K562 (cell line): ENCODE measurements around the gene IGSF23. TPM values are rescaled to one million over a fixed set of nuclear protein-coding genes. Genes with fewer than 3 reads are reported as not detected.

ENCODE experiments used
- CHD7 ChIP-seq: fragments of 200-600 bp; sonication (generic); IDR thresholded peaks from one replicate; pipeline ENCODE4 v1.6.1; 2012; ENCODE audit warnings: mild to moderate bottlenecking, low read depth, low read length, inconsistent platforms
- CREM ChIP-seq: IDR thresholded peaks from 2 replicates; pipeline ENCODE4 v1.6.1; 2014; ENCODE audit warnings: antibody characterized with exemption, low read depth
- HCFC1 ChIP-seq: IDR thresholded peaks from 2 replicates; pipeline ENCODE4 v1.6.1; 2012; ENCODE audit warnings: low read depth, low read length, improper control_type of control experiment
- HDAC3 ChIP-seq: fragments of 450-650 bp; IDR thresholded peaks from 2 replicates; pipeline ENCODE4 v1.6.1; 2018; ENCODE audit warnings: borderline replicate concordance, mild to moderate bottlenecking, moderate library complexity; ENCODE audit not compliant: partially characterized antibody
- JUND ChIP-seq, 2 experiments: IDR thresholded peaks; 2 replicates in 1 of 2; 3 replicates in 1 of 2; pipeline ENCODE4 v1.6.1; 2011; ENCODE audit warnings: borderline replicate concordance in 2 of 2, low read depth in 2 of 2, low read length in 2 of 2, improper control_type of control experiment in 1 of 2, missing biosample characterization in 1 of 2, missing genetic modification characterization in 1 of 2, missing genetic modification reagents in 1 of 2
- KLF16 ChIP-seq: IDR thresholded peaks from 2 replicates; pipeline ENCODE4 v1.6.1; 2016; ENCODE audit warnings: antibody characterized with exemption
- MCM3 ChIP-seq: fragments of 450-650 bp; IDR thresholded peaks from 2 replicates; pipeline ENCODE4 v1.6.1; 2016
- NFXL1 ChIP-seq: fragments of 450-650 bp; formaldehyde crosslinking; IDR thresholded peaks from 2 replicates; pipeline ENCODE4 v1.4.0; 2021; ENCODE audit warnings: mild to moderate bottlenecking
- SP1 ChIP-seq: sonication (generic); formaldehyde crosslinking; IDR thresholded peaks from 2 replicates; pipeline ENCODE4 v1.8.1; 2022; ENCODE audit warnings: mild to moderate bottlenecking, missing genetic modification reagents
- SRF ChIP-seq, 2 experiments: fragments of 250-450, 450-650 bp in 1 of 2; sonication (Bioruptor Pico) in 1 of 2; sonication (generic) in 1 of 2; formaldehyde crosslinking; IDR thresholded peaks; 2 replicates each; pipeline versions ENCODE4 v1.5.0 to v1.5.1; 2020 to 2022; ENCODE audit warnings: mild to moderate bottlenecking in 1 of 2, missing genetic modification reagents in 1 of 2
- TCF7 ChIP-seq: sonication (generic); IDR thresholded peaks from 2 replicates; pipeline ENCODE4 v1.6.1; 2016; ENCODE audit warnings: antibody characterized with exemption, borderline replicate concordance
- ZNF217 ChIP-seq: sonication (generic); formaldehyde crosslinking; IDR thresholded peaks from 2 replicates; pipeline ENCODE4 v1.8.0; 2022; ENCODE audit warnings: mild to moderate bottlenecking, missing genetic modification reagents
- ZNF311 ChIP-seq: fragments of 250-450 bp; sonication (Bioruptor Pico); IDR thresholded peaks from 2 replicates; pipeline ENCODE4 v1.4.0; 2020; ENCODE audit warnings: mild to moderate bottlenecking, moderate library complexity
- polyA plus RNA-seq, 8 experiments: library from polyadenylated mRNA; depleted of rRNA in 4 of 8; stranded (reverse) in 5 of 8; unstranded in 3 of 8; fragments of >200 nt; fragmentation: Nextera tagmentation in 2 of 8; fragmentation: Illumina TruSeq in 1 of 8; extraction: Ambion mirVana in 2 of 8; extraction: Trizol in 1 of 8; gene quantifications; 2 replicates each; pipeline versions ENCODE4 v1.2.1 to v1.2.3, GENCODE V29; 2011 to 2014; ENCODE audit warnings: inconsistent platforms in 1 of 8, missing spikeins in 1 of 8
- total RNA-seq, 7 experiments: library from RNA; depleted of rRNA in 6 of 7; stranded (reverse); fragments of >200 nt in 6 of 7; fragmentation: Illumina TruSeq in 2 of 7; extraction: Trizol in 2 of 7; gene quantifications; 2 replicates each; pipeline versions ENCODE4 v1.2.1 to v1.2.3, GENCODE V29; 2011 to 2021; ENCODE audit warnings: low replicate concordance in 1 of 7
- TF ChIP-seq, protein P1 (sequence below), 2 experiments: fragments of 450-650 bp; IDR thresholded peaks; 2 replicates each; pipeline ENCODE4 v1.6.1; 2016

IGSF23 gene
- total and polyA plus RNA-seq, 9 of the 15 experiments (the other 6 are each of a cell fraction or from before 2014, with no cell fraction given): not detected

DNA sequence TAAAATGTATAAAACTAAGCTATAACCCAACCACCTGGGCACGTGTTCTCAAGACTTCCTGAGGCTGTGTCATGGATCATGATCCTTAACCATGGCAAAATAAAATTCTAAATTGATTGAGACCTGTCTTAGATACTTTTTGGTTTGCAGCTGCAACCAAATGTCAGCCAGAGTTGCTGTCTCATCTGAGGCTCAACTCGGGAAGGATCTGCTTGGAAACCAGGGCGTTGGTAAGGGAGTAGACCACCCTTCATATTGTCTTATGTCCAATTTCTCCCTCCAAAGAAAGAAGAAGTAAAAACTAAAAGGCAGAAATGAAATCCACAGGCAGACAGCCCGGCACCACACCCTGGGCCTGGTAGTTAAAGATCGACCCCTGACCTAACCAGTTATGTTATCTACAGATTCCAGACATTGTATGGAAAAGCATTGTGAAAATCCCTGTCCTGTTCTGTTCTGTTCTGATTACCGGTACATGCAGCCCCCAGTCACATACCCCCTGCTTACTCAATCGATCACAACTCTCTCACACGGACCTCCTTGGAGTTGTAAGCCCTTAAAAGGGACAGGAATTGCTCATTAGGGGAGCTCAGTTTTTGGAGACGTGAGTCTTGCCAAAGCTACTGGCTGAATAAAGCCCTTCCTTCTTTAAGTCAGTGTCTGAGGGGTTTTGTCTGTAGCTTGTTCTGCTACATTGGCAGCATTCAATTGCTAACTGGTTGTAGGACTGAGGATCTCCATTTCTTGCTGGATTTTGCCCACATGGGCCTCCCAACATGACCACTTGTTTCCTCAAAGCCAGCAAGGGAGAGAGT is 22.9 kb upstream of the IGSF23 start (continued):
- no peak for TF ChIP-seq CHD7
- no peak for TF ChIP-seq MCM3
- TF ChIP-seq, protein P1, sequence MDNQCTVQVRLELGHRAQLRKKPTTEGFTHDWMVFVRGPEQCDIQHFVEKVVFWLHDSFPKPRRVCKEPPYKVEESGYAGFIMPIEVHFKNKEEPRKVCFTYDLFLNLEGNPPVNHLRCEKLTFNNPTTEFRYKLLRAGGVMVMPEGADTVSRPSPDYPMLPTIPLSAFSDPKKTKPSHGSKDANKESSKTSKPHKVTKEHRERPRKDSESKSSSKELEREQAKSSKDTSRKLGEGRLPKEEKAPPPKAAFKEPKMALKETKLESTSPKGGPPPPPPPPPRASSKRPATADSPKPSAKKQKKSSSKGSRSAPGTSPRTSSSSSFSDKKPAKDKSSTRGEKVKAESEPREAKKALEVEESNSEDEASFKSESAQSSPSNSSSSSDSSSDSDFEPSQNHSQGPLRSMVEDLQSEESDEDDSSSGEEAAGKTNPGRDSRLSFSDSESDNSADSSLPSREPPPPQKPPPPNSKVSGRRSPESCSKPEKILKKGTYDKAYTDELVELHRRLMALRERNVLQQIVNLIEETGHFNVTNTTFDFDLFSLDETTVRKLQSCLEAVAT (IDR thresholded peaks at IDR 0.05): no peak
- no peak for TF ChIP-seq HCFC1
- no peak for TF ChIP-seq TCF7
- 0 out of 2 replicates have a peak, but pooled peaks have one; percentile 26 for TF ChIP-seq CREM
- peak; percentile 78 for TF ChIP-seq HDAC3
- TF ChIP-seq SRF (CRISPR knock-in tag; IDR thresholded peaks at IDR 0.05): peak in 1 of 2 experiments; percentile 3; a peak in 1 of 4 replicates
- no peak for TF ChIP-seq SP1 (CRISPR knock-in tag)
- TF ChIP-seq KLF16: peak; percentile 85
- peak; percentile 19; the same call in 1 of the 2 replicates for TF ChIP-seq JUND (IDR thresholded peaks at IDR 0.05; ENCODE audit: borderline replicate concordance, low read depth, low read length)
- TF ChIP-seq JUND (tag; IDR thresholded peaks at IDR 0.05; ENCODE audit: borderline replicate concordance, low read depth, low read length): no peak; the same call in 2 of the 3 replicates
- no peak for TF ChIP-seq NFXL1 (CRISPR knock-in tag)
- 0 out of 2 replicates have a peak, but pooled peaks have one; percentile 62 for TF ChIP-seq ZNF311
- TF ChIP-seq ZNF217 (CRISPR knock-in tag): no peak
